ENCODE results near the gene FOXA2.

FOXA2 gene

DNA sequence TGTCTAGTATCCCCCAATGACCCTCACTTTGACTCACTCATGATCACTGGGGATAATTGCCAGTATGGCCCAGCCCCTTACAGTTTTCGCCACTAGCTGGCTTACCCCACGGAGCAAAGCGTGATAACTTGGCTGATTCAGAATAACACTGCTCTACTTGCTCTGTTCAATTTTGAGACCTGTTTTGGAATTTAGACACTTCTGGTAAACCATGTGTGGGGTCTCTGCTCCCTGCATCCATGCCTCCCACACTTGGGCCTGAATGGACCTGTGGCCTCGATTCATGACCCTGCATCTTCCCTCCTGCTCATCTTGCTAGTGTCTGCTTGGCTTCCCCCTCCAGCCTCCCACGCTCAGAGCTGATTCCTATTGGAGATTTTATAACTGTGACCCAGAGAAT lies 48.9 kb downstream of the FOXA2 start:
- no peaks in the 10 kb centered on the region for H3K9me2 ChIP-seq (ENCODE audit: low read depth, low read length)
- no peak overlapping the region for H3K9ac ChIP-seq (ENCODE audit: low read length)
- H3K4me2 ChIP-seq (ENCODE audit: low read length): no peak overlapping the region
- no peak overlapping the region for H2AFZ ChIP-seq (ENCODE audit: low read length)
- no peak overlapping the region for H3K27ac ChIP-seq (ENCODE audit: low read depth, low read length, poor library complexity, severe bottlenecking)
- no peaks in the 10 kb centered on the region for H3K4me1 ChIP-seq (ENCODE audit: insufficient read depth, low read length, severe bottlenecking)
- H3K4me3 ChIP-seq (ENCODE audit: low read depth, low read length, poor library complexity, severe bottlenecking): no peak overlapping the region
- no peaks in the 10 kb centered on the region for H4K20me1 ChIP-seq (ENCODE audit: insufficient read depth, low read length)
- no peaks in the 10 kb centered on the region for H3K36me3 ChIP-seq (ENCODE audit: insufficient read depth, low read length)
- no peaks in the 10 kb centered on the region for H3F3A ChIP-seq (ENCODE audit: insufficient read depth, low read length)
- H3K9me3 ChIP-seq (ENCODE audit: low read length): no peaks in the 10 kb centered on the region
- no peaks in the 10 kb centered on the region for H3K79me2 ChIP-seq (ENCODE audit: insufficient read depth, low read length)
- no peaks in the 10 kb centered on the region for H3K27me3 ChIP-seq (ENCODE audit: insufficient read depth, low read length)
- TF ChIP-seq, protein P1, sequence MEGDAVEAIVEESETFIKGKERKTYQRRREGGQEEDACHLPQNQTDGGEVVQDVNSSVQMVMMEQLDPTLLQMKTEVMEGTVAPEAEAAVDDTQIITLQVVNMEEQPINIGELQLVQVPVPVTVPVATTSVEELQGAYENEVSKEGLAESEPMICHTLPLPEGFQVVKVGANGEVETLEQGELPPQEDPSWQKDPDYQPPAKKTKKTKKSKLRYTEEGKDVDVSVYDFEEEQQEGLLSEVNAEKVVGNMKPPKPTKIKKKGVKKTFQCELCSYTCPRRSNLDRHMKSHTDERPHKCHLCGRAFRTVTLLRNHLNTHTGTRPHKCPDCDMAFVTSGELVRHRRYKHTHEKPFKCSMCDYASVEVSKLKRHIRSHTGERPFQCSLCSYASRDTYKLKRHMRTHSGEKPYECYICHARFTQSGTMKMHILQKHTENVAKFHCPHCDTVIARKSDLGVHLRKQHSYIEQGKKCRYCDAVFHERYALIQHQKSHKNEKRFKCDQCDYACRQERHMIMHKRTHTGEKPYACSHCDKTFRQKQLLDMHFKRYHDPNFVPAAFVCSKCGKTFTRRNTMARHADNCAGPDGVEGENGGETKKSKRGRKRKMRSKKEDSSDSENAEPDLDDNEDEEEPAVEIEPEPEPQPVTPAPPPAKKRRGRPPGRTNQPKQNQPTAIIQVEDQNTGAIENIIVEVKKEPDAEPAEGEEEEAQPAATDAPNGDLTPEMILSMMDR (IDR thresholded peaks at IDR 0.05; ENCODE audit: low read length): no peak
- TF ChIP-seq EZH2 (IDR thresholded peaks at IDR 0.05; ENCODE audit: borderline replicate concordance, low read length): no peak

DNA sequence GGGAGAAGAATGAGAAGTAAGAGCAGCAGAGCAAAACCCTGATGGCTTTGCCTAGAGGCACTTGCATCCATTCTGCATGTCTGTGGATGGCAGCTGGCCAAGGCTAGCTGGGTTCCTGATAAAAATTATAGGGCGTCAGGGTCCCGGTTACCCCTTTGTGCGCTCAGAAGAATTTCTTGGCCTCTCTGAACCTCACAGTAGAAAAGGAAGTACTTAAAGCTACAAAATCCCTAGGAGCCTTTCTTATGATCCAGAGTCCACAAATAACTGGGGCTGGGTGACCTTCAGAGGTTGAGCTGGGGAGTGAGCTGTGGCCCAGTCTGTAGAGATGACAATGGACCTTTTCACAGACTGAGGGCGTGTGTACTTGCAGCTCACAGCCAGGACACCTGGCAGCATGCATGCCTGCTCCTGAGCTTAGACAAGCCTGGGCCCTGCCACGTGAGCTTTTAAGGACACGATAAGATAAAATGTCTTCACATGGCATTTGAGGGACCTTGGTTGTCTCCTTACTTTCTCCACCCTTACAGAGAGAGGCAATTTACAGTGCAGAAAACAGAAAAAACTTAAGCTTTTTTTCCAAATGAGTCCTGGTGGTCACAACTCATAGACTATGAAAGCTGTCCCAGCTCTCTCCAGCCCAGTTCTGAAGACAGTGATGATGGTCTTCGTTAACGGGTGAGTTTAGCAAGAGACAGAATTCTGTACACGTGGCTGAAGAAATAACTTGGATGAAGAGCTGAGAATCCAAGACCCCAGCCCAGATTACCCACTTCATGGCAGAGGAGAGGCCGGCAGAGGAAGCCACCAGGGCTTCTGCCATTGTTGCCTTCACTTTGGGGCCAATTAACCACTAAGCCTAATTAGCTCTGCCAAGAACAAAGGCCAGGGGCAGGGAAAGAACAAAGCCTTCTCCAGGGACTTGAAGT lies 50.3 kb downstream of the FOXA2 start:
- Histone ChIP-seq H4K20me1 (ENCODE audit: insufficient read depth, low read length) (no peaks in the 10 kb centered on the region), H2AFZ (ENCODE audit: low read length) (no peak overlapping the region), H3K79me2 (ENCODE audit: insufficient read depth, low read length) (no peaks in the 10 kb centered on the region), H3K27me3 (ENCODE audit: insufficient read depth, low read length) (no peaks in the 10 kb centered on the region), H3K9ac (ENCODE audit: low read length) (no peak overlapping the region), H3K9me2 (ENCODE audit: low read depth, low read length) (no peaks in the 10 kb centered on the region), H3K36me3 (ENCODE audit: insufficient read depth, low read length) (no peaks in the 10 kb centered on the region), H3F3A (ENCODE audit: insufficient read depth, low read length) (no peaks in the 10 kb centered on the region), H3K9me3 (ENCODE audit: low read length) (no peaks in the 10 kb centered on the region), H3K27ac (ENCODE audit: low read depth, low read length, poor library complexity, severe bottlenecking) (no peak overlapping the region), H3K4me3 (ENCODE audit: low read depth, low read length, poor library complexity, severe bottlenecking) (no peak overlapping the region), H3K4me1 (ENCODE audit: insufficient read depth, low read length, severe bottlenecking) (no peaks in the 10 kb centered on the region), H3K4me2 (ENCODE audit: low read length) (no peak overlapping the region)
- TF ChIP-seq EZH2 (IDR thresholded peaks at IDR 0.05; ENCODE audit: borderline replicate concordance, low read length): no peak
- TF ChIP-seq, protein P1 (IDR thresholded peaks at IDR 0.05; ENCODE audit: low read length): no peak

DNA sequence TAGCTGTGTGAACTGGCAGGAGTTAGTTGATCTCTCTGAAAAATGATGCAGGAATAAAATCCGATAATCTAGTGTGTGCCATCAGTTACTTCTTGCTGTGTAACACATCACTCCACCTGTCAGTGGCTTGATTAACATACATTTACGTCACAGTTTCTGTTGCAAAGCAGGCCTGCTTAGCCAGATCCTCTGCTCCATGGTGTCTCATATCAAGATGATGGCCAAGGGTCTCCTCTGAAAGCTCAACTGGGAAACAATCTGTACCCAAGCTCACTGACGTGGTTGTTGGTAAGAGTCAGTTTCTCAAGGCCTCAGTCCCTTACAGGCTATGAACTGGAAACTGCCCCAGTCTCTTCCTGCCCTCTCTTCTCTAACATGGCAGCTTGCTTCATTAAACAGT lies 51.8 kb downstream of the FOXA2 start:
- no peak for TF ChIP-seq EZH2 (IDR thresholded peaks at IDR 0.05; ENCODE audit: borderline replicate concordance, low read length)
- TF ChIP-seq, protein P1 (IDR thresholded peaks at IDR 0.05; ENCODE audit: low read length): no peak
- no peaks in the 10 kb centered on the region for H3K9me2 ChIP-seq (ENCODE audit: low read depth, low read length)

More for the DNA sequence above, 51.8 kb downstream of the FOXA2 start:
- Histone ChIP-seq H3K4me2 (ENCODE audit: low read length) (no peak overlapping the region), H4K20me1 (ENCODE audit: insufficient read depth, low read length) (no peaks in the 10 kb centered on the region), H3K79me2 (ENCODE audit: insufficient read depth, low read length) (no peaks in the 10 kb centered on the region), H3K36me3 (ENCODE audit: insufficient read depth, low read length) (no peaks in the 10 kb centered on the region), H3K4me1 (ENCODE audit: insufficient read depth, low read length, severe bottlenecking) (no peaks in the 10 kb centered on the region), H3K9me3 (ENCODE audit: low read length) (no peaks in the 10 kb centered on the region), H3F3A (ENCODE audit: insufficient read depth, low read length) (no peaks in the 10 kb centered on the region), H3K4me3 (ENCODE audit: low read depth, low read length, poor library complexity, severe bottlenecking) (no peak overlapping the region), H3K9ac (ENCODE audit: low read length) (no peak overlapping the region), H2AFZ (ENCODE audit: low read length) (no peak overlapping the region), H3K27ac (ENCODE audit: low read depth, low read length, poor library complexity, severe bottlenecking) (no peak overlapping the region), H3K27me3 (ENCODE audit: insufficient read depth, low read length) (no peaks in the 10 kb centered on the region)
